Measurements from ENCODE around the gene RUVBL2. TPM values are rescaled to one million over a fixed set of nuclear protein-coding genes. Genes with fewer than 3 reads are reported as not detected.

The RUVBL2 gene
- total RNA-seq, 1 experiment from 2014 or later, result 165 TPM

- TF ChIP-seq, protein P1, sequence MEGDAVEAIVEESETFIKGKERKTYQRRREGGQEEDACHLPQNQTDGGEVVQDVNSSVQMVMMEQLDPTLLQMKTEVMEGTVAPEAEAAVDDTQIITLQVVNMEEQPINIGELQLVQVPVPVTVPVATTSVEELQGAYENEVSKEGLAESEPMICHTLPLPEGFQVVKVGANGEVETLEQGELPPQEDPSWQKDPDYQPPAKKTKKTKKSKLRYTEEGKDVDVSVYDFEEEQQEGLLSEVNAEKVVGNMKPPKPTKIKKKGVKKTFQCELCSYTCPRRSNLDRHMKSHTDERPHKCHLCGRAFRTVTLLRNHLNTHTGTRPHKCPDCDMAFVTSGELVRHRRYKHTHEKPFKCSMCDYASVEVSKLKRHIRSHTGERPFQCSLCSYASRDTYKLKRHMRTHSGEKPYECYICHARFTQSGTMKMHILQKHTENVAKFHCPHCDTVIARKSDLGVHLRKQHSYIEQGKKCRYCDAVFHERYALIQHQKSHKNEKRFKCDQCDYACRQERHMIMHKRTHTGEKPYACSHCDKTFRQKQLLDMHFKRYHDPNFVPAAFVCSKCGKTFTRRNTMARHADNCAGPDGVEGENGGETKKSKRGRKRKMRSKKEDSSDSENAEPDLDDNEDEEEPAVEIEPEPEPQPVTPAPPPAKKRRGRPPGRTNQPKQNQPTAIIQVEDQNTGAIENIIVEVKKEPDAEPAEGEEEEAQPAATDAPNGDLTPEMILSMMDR (IDR thresholded peaks at IDR 0.05; ENCODE audit: insufficient read depth in 1 of 2, low read depth in 1 of 2, low read length in 1 of 2, severe bottlenecking in 1 of 2, unreplicated experiment in 1 of 2), result no peak
- Mint-ChIP-seq H3K4me1 (ENCODE audit: low read depth, unreplicated experiment) (peaks cover 30% of the 10 kb centered on the region), H3K4me3 (ENCODE audit: unreplicated experiment) (peak overlapping the region; percentile 96), H3K9me3 (ENCODE audit: unreplicated experiment) (no peaks in the 10 kb centered on the region), H3K27ac (ENCODE audit: unreplicated experiment) (peak overlapping the region; percentile 96), H3K36me3 (ENCODE audit: insufficient read depth, unreplicated experiment) (peaks cover 100% of the 10 kb centered on the region), H3K27me3 (ENCODE audit: insufficient read depth, unreplicated experiment) (no peaks in the 10 kb centered on the region)
- Histone ChIP-seq H3K36me3 (ENCODE audit: control insufficient read depth, insufficient read depth, low read length) (peaks cover 13% of the 10 kb centered on the region), H3K9me3 (0 out of 2 replicates have a peak, but pooled peaks cover 3% of the 10 kb centered on the region), H3K27me3 (replicated peaks; ENCODE audit: control insufficient read depth, insufficient read depth, low read length) (no peaks in the 10 kb centered on the region), H3K4me1 (peaks cover 21% of the 10 kb centered on the region), H3K4me3 (ENCODE audit: low read depth, low read length) (peak overlapping the region; percentile 95)
- ChIA-PET CTCF (interaction anchor here (1.2 to 2.1 kb wide), 2 partner anchors 27 to 48 kb away, joined by 3 to 8 read pairs; partner anchors contain the start of genes GYS1 and RUVBL2), POLR2A (interaction anchor here (0.5 to 2.5 kb wide), 10 partner anchors 10 to 173 kb away, joined by 3 to 16 read pairs (median 4); partner anchors contain the start of genes BAX, GYS1, NUCB1 and RUVBL2)
- intact Hi-C loops (cut with micrococcal nuclease; ENCODE audit: unreplicated experiment), result no loop called here
- DNase-seq, result no peak
- no TSS peak for BruUV-seq (replicated peaks)
Observed at GRCh38 chr19:48966541-48967345, 26.9 kb upstream of the RUVBL2 start.

- Histone ChIP-seq H3K36me3 (ENCODE audit: control insufficient read depth, insufficient read depth, low read length) (peaks cover 13% of the 10 kb centered on the region), H3K27me3 (replicated peaks; ENCODE audit: control insufficient read depth, insufficient read depth, low read length) (no peaks in the 10 kb centered on the region), H3K4me1 (peaks cover 13% of the 10 kb centered on the region), H3K4me3 (ENCODE audit: low read depth, low read length) (no peak overlapping the region), H3K9me3 (0 out of 2 replicates have a peak, but pooled peaks cover 3% of the 10 kb centered on the region)
- intact Hi-C loops (cut with micrococcal nuclease; ENCODE audit: unreplicated experiment), result no loop called here
- H3K27ac Mint-ChIP-seq (ENCODE audit: unreplicated experiment), result peak overlapping the region; percentile 96
- POLR2A ChIA-PET, result interaction anchor here (0.5 to 2.5 kb wide), 9 partner anchors 10 to 180 kb away, joined by 3 to 16 read pairs (median 3); partner anchors contain the start of genes BAX, GYS1, NUCB1 and PPP1R15A
- no TSS peak for BruUV-seq (replicated peaks)
- no peaks in the 10 kb centered on the region for H3K27me3 Mint-ChIP-seq (ENCODE audit: insufficient read depth, unreplicated experiment)
- TF ChIP-seq, protein P1 (IDR thresholded peaks at IDR 0.05; ENCODE audit: insufficient read depth in 1 of 2, low read depth in 1 of 2, low read length in 1 of 2, severe bottlenecking in 1 of 2, unreplicated experiment in 1 of 2), result no peak
- CTCF ChIA-PET, result interaction anchor here (1.0 to 2.1 kb wide), 3 partner anchors 26 to 172 kb away, joined by 3 to 8 read pairs (median 4); partner anchors contain the start of genes GYS1 and RUVBL2
- peaks cover 23% of the 10 kb centered on the region for H3K4me1 Mint-ChIP-seq (ENCODE audit: low read depth, unreplicated experiment)
- no peaks in the 10 kb centered on the region for H3K9me3 Mint-ChIP-seq (ENCODE audit: unreplicated experiment)
- H3K36me3 Mint-ChIP-seq (ENCODE audit: insufficient read depth, unreplicated experiment), result peaks cover 95% of the 10 kb centered on the region
- peak; percentile 39 to 63 for DNase-seq
- peak overlapping the region; percentile 96 for H3K4me3 Mint-ChIP-seq (ENCODE audit: unreplicated experiment)
Observed at GRCh38 chr19:48967346-48968178, 26.1 kb upstream of the RUVBL2 start.

Measured in Caco-2 (cell line).